ENCODE results near the gene DHX58.

The DHX58 gene

GRCh38 chr17:42107124-42107523, 5.4 kb downstream of the DHX58 start:
- H3K27ac ChIP-seq = no peak overlapping the region
- TF ChIP-seq ZFX (IDR thresholded peaks at IDR 0.05; ENCODE audit: borderline replicate concordance) = no peak
- no peak for TF ChIP-seq CTCF (IDR thresholded peaks at IDR 0.05)

DNA sequence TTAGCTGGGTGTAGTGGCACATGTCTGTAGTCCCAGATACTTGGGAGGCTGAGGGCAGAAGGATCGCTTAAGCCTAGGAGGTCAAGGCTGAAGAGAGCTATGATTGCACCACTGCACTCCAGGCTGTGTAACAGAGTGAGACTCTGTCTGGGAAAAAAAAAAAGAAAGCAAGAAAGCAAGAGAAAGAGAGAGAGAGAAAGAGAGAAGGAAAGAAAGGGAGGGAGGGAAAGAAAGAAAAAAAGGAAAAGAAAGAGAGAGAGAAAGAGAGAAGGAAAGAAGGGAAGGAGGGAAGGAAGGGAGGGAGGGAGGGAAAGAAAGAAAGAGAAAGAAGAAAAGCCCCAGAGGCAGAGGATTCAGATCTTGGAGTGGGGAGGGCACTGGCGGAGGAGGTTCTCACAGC, 6.5 kb downstream of the DHX58 start:
- no peak overlapping the region for H3K27ac ChIP-seq
- TF ChIP-seq CTCF (IDR thresholded peaks at IDR 0.05) (no peak), ZFX (IDR thresholded peaks at IDR 0.05; ENCODE audit: borderline replicate concordance) (no peak)

- TF ChIP-seq CTCF (IDR thresholded peaks at IDR 0.05) = no peak
- no peak for TF ChIP-seq ZFX (IDR thresholded peaks at IDR 0.05; ENCODE audit: borderline replicate concordance)
- no peak overlapping the region for H3K27ac ChIP-seq
These were observed 8.2 kb downstream of the DHX58 start for GRCh38 chr17:42104264-42104663.

- H3K27ac ChIP-seq = no peak overlapping the region
- no peak for TF ChIP-seq ZFX (IDR thresholded peaks at IDR 0.05; ENCODE audit: borderline replicate concordance)
- TF ChIP-seq CTCF (IDR thresholded peaks at IDR 0.05) = no peak
These were observed 9.1 kb downstream of the DHX58 start for GRCh38 chr17:42103221-42103954.

DNA sequence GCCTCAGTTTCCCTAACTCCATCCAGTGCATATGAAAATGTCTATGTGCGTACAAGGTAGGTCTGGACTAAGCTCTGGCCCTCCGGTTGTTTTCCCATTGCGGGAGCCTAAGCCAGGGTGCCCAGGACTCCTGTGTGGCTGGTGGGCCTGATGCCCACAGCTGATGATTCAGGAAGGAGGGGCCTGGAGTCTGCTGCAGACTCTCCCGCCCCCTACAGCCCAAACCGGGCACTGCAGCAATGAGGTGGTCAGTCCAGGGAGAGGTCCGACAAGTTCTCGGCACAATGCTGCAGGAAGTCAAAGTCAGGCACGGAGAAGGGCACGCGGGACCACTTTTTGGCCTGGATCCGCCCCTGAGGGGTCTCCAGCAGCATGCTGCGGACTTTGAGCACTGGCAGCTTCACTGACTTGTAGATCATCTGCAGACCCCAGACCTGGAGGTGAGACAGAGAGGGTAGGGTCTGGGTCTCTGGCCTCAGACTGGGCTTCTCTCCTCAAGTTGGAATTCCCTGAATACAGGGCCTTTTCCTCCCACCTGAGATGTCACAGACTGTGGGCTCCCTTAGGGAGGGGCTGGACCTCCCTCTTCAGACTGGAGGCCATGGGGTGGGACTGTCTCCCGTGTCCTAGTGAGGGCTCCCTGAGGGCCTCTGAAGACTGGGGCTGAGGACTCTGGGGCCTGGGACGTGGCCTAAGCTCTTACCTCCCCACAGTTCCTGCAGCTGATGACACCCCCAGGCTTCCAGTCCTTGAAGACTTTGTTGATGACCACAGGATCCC, 10.8 kb downstream of the DHX58 start:
- TF ChIP-seq CTCF (IDR thresholded peaks at IDR 0.05) (peak; percentile 93), ZFX (IDR thresholded peaks at IDR 0.05; ENCODE audit: borderline replicate concordance) (no peak)
- H3K27ac ChIP-seq = no peak overlapping the region

GRCh38 chr17:42098730-42099399, 13.6 kb downstream of the DHX58 start:
- TF ChIP-seq ZFX (IDR thresholded peaks at IDR 0.05; ENCODE audit: borderline replicate concordance) (no peak), CTCF (IDR thresholded peaks at IDR 0.05) (no peak)
- no peak overlapping the region for H3K27ac ChIP-seq

All from 22Rv1 (cell line).